ENCODE results near the gene FHIT. TPM values are rescaled to one million over a fixed set of nuclear protein-coding genes. Genes with fewer than 3 reads are reported as not detected.

FHIT gene
- total RNA-seq, 4 donors from 2014 or later, result 4.6 to 6.1 (median 5.7) TPM

DNA sequence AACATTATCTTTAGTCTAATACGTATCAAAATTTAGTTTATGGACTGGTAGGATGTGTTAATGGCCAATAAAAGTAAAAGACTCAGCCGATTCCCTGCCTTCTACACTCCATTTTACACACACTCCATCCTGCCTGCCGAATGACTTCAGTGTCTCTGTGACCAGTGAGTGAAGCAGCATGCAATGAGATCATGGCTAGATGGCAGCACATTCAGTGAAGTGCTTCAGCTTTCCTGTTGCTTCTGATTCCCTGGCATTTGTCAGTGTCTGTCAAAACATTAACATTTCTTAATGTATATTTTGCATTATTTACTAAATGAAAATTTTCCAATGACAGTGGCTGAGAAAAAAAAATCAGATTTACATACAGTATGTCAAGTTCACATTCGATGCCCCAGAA, 412.0 kb downstream of the FHIT start:
- H3K36me3 ChIP-seq, result no peaks in the 10 kb centered on the region
- H3K4me3 ChIP-seq, result no peak overlapping the region
- no peak overlapping the region for H3K27ac ChIP-seq (replicated peaks in 1 of 4)
- H3K27me3 ChIP-seq, result no peaks in the 10 kb centered on the region
- no peak for TF ChIP-seq POLR2AphosphoS5 (IDR thresholded peaks at IDR 0.05)
- no peak for TF ChIP-seq POLR2A (IDR thresholded peaks at IDR 0.05; ENCODE audit: low read depth)
- TF ChIP-seq, protein P1, sequence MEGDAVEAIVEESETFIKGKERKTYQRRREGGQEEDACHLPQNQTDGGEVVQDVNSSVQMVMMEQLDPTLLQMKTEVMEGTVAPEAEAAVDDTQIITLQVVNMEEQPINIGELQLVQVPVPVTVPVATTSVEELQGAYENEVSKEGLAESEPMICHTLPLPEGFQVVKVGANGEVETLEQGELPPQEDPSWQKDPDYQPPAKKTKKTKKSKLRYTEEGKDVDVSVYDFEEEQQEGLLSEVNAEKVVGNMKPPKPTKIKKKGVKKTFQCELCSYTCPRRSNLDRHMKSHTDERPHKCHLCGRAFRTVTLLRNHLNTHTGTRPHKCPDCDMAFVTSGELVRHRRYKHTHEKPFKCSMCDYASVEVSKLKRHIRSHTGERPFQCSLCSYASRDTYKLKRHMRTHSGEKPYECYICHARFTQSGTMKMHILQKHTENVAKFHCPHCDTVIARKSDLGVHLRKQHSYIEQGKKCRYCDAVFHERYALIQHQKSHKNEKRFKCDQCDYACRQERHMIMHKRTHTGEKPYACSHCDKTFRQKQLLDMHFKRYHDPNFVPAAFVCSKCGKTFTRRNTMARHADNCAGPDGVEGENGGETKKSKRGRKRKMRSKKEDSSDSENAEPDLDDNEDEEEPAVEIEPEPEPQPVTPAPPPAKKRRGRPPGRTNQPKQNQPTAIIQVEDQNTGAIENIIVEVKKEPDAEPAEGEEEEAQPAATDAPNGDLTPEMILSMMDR (IDR thresholded peaks at IDR 0.05), result no peak
- TF ChIP-seq EP300 (IDR thresholded peaks at IDR 0.05), result no peak
- DNase-seq (ENCODE audit: extremely low spot score), result no peak
- intact Hi-C loops (cut with DNase I), result no loop called here
- no peaks in the 10 kb centered on the region for H3K9me3 ChIP-seq
- no peaks in the 10 kb centered on the region for H3K4me1 ChIP-seq
- WGBS, result 73% methylated on average over 4 of the region's 4 CpGs

DNA sequence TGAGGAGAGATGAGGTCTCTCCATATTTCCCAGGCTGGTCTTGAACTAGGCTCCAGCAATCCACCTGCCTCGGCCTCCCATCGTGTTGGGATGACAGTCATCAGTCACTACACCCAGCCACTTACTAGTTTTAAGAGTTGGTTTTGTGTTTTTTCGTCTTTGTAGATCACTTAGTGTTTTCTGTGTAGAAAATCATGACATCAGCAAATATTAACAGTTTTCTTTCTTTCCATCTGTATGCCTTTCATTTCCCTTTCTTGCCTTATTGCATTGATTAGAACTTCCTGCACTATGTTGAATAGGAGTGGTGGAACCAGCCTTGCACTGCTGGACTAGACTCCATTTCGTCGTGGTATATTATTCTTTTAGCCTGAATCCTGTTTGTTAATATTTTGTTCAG, 415.5 kb downstream of the FHIT start:
- H3K27ac ChIP-seq (replicated peaks in 1 of 4), result no peak overlapping the region
- no peaks in the 10 kb centered on the region for H3K9me3 ChIP-seq
- 94% methylated on average over 5 of the region's 5 CpGs for WGBS
- intact Hi-C loops (cut with DNase I), result no loop called here
- no peak for DNase-seq (ENCODE audit: extremely low spot score)
- H3K4me3 ChIP-seq, result no peak overlapping the region
- TF ChIP-seq POLR2A (IDR thresholded peaks at IDR 0.05; ENCODE audit: low read depth), result no peak
- no peaks in the 10 kb centered on the region for H3K27me3 ChIP-seq
- H3K4me1 ChIP-seq, result no peaks in the 10 kb centered on the region
- no peaks in the 10 kb centered on the region for H3K36me3 ChIP-seq

DNA sequence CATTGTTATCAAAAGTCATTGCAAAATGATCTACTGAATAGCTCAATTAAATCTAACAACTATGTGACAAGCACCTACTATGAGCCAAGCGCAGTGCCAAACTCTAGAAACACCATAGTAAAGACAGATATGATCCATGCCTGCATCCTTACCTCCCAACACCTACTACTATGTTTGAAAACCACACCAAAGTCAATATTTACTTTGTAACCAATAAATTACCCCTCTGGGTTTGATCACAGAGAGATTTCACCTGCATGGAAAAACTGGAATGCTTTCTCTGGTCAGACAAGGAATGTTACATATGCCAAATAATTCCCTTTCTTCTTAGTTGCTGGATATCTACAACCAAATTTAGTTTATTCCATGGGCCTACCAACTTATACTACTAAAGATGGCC, 422.2 kb downstream of the FHIT start:
- Histone ChIP-seq H3K36me3 (no peaks in the 10 kb centered on the region), H3K4me3 (no peak overlapping the region), H3K4me1 (no peaks in the 10 kb centered on the region), H3K27ac (replicated peaks in 1 of 4) (no peak overlapping the region), H3K27me3 (no peaks in the 10 kb centered on the region), H3K9me3 (no peaks in the 10 kb centered on the region)
- WGBS, result 95% methylated on average over 1 of the region's 1 CpG
- TF ChIP-seq POLR2A (IDR thresholded peaks at IDR 0.05; ENCODE audit: low read depth), result no peak
- no peak for TF ChIP-seq POLR2AphosphoS5 (IDR thresholded peaks at IDR 0.05)
- TF ChIP-seq, protein P1 (IDR thresholded peaks at IDR 0.05), result no peak
- intact Hi-C loops (cut with DNase I), result no loop called here
- no peak for DNase-seq (ENCODE audit: extremely low spot score)

DNA sequence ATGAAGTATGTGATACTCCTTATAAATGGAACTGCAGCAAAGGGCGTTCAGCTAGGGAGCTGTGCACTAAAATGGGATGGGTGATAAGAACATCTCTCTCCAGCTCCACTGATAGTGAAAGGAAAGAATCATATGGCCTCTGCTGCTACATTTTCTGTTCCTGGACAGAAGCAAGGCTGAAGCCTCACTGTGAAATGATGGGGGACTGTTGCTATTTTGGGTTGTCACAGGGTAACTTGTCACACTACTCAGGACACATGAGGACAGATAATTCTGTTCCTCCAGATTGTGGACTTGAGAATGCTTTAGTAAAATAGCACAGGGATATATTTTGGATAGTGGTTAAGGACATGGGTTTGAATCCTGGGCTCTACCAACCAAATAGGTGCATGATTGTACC, 423.6 kb downstream of the FHIT start:
- no peaks in the 10 kb centered on the region for H3K27me3 ChIP-seq
- no peaks in the 10 kb centered on the region for H3K36me3 ChIP-seq
- no peak for TF ChIP-seq EP300 (IDR thresholded peaks at IDR 0.05)
- TF ChIP-seq POLR2A (IDR thresholded peaks at IDR 0.05; ENCODE audit: low read depth), result no peak
- TF ChIP-seq, protein P1 (IDR thresholded peaks at IDR 0.05), result no peak
- TF ChIP-seq POLR2AphosphoS5 (IDR thresholded peaks at IDR 0.05), result no peak
- 93% methylated on average over 1 of the region's 1 CpG for WGBS
- H3K4me3 ChIP-seq, result no peak overlapping the region
- H3K9me3 ChIP-seq, result no peaks in the 10 kb centered on the region
- H3K4me1 ChIP-seq, result no peaks in the 10 kb centered on the region
- no peak for DNase-seq (ENCODE audit: extremely low spot score)
- intact Hi-C loops (cut with DNase I), result no loop called here
- no peak overlapping the region for H3K27ac ChIP-seq (replicated peaks in 1 of 4)

DNA sequence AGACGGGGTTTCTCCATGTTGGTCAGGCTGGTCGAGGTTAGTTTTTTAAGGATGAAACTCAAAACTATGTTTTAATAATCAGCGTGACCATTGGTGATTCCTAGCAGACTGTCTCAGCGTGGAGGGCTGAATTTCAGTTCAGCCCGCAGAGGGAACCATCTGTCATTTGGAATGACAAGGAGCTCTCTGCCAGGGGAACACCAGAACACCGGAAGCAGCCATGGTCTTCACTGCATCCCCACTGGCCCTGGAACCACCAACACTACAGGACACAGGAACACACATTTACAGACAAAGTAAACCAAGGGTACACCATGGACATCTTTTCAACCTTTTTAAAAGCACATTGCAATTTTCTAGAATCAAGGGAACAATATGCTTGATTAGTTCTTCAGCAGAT, 424.7 kb downstream of the FHIT start:
- DNase-seq (ENCODE audit: extremely low spot score), result no peak
- intact Hi-C loops (cut with DNase I), result no loop called here

More for the DNA sequence above, 424.7 kb downstream of the FHIT start:
- no peaks in the 10 kb centered on the region for H3K27me3 ChIP-seq
- H3K9me3 ChIP-seq, result no peaks in the 10 kb centered on the region
- H3K4me3 ChIP-seq, result no peak overlapping the region
- 93% methylated on average over 6 of the region's 6 CpGs for WGBS
- TF ChIP-seq, protein P1 (IDR thresholded peaks at IDR 0.05), result no peak
- no peak for TF ChIP-seq POLR2AphosphoS5 (IDR thresholded peaks at IDR 0.05)
- TF ChIP-seq EP300 (IDR thresholded peaks at IDR 0.05), result no peak
- TF ChIP-seq POLR2A (IDR thresholded peaks at IDR 0.05; ENCODE audit: low read depth), result no peak
- H3K36me3 ChIP-seq, result no peaks in the 10 kb centered on the region
- no peaks in the 10 kb centered on the region for H3K4me1 ChIP-seq
- no peak overlapping the region for H3K27ac ChIP-seq (replicated peaks in 1 of 4)

Data from esophagus muscularis mucosa (tissue), 4 donors.